WTC11 (cell line): Measurements from ENCODE around the gene OVCA2.

Source experiments
- ATF2 ChIP-seq: sonication (generic); formaldehyde crosslinking; IDR thresholded peaks from 2 replicates; pipeline ENCODE4 v1.8.1; 2022; ENCODE audit warnings: low read depth, missing genetic modification reagents, borderline replicate concordance
- CTCF ChIP-seq: fragments of 200-600 bp; IDR thresholded peaks from 2 replicates; pipeline ENCODE4 v1.8.0; 2022; ENCODE audit warnings: antibody characterized with exemption
- FOXJ3 ChIP-seq: sonication (generic); formaldehyde crosslinking; IDR thresholded peaks from 2 replicates; pipeline ENCODE4 v1.9.0; 2021; ENCODE audit warnings: missing genetic modification reagents, mild to moderate bottlenecking, borderline replicate concordance
- ZNF532 ChIP-seq: fragments of 250-450 bp; sonication (Bioruptor Pico); IDR thresholded peaks from 2 replicates; pipeline ENCODE4 v1.9.0; 2021; ENCODE audit warnings: mild to moderate bottlenecking, borderline replicate concordance

GRCh38 chr17:2022647-2023240, 19.1 kb upstream of the OVCA2 start:
- no peak for TF ChIP-seq CTCF
- TF ChIP-seq ATF2 (CRISPR knock-in tag): no peak
- no peak for TF ChIP-seq FOXJ3 (CRISPR knock-in tag)
- no peak for TF ChIP-seq ZNF532 (CRISPR knock-in tag)
